ENCODE measurements around the gene KCNH4. TPM values are rescaled to one million over a fixed set of nuclear protein-coding genes. Genes with fewer than 3 reads are reported as not detected.

KCNH4 gene
- total and polyA plus RNA-seq, 2 of the 13 experiments (the other 11 are each of a cell fraction or from before 2014, with no cell fraction given) = 0.01 to 0.09 TPM

- no peak for TF ChIP-seq DR1 (CRISPR knock-in tag; IDR thresholded peaks at IDR 0.05)
- no peak for TF ChIP-seq ZNF468 (CRISPR knock-in tag; IDR thresholded peaks at IDR 0.05)
- TF ChIP-seq ZBTB43 (CRISPR knock-in tag; conservative IDR thresholded peaks at IDR 0.05) = no peak
These were observed 60.7 kb downstream of the KCNH4 start (continued) for GRCh38 chr17:42120161-42120769.

GRCh38 chr17:42119301-42119700 lies 61.6 kb downstream of the KCNH4 start:
- Histone ChIP-seq H3K9me3 (ENCODE audit: low read length) (no peaks in the 10 kb centered on the region), H3K36me3 (replicated peaks in 1 of 2; ENCODE audit: control insufficient read depth in 1 of 2, insufficient read depth in 2 of 2, low read length in 2 of 2) (peaks cover 7 to 35% of the 10 kb centered on the region in 2 experiments), H3K4me1 (ENCODE audit: insufficient read depth, low read length) (peaks cover 33% of the 10 kb centered on the region), H3K27ac (ENCODE audit: extremely low read length, insufficient read depth, low read length) (no peak overlapping the region), H4K20me1 (ENCODE audit: insufficient read depth, low read length) (no peaks in the 10 kb centered on the region), H3K9ac (ENCODE audit: insufficient read depth, low read depth, low read length) (no peak overlapping the region), H3K79me2 (ENCODE audit: insufficient read depth, low read length) (no peaks in the 10 kb centered on the region), H2AFZ (ENCODE audit: low read length) (no peak overlapping the region), H3K4me3 (replicated peaks in 1 of 3; ENCODE audit: insufficient read depth in 1 of 3, low read depth in 2 of 3, low read length in 3 of 3) (no peak overlapping the region), H3K27me3 (ENCODE audit: control insufficient read depth in 1 of 2, insufficient read depth in 2 of 2, low read length in 2 of 2) (no peaks in the 10 kb centered on the region), H3K4me2 (ENCODE audit: low read depth, low read length) (no peak overlapping the region)
- 91% methylated on average over 18 of the region's 18 CpGs for WGBS (ENCODE audit: low lambda C conversion rate)
- BruUV-seq (replicated peaks) = no TSS peak
- DNase-seq (ENCODE audit: low spot score) (no peak), FAIRE-seq (no peak), ATAC-seq (no peak)
- ChIA-PET CTCF (ENCODE audit: low intra/inter-chr PET ratio, low total read pairs) (interaction anchor here (0.8 to 1.4 kb wide), 2 partner anchors 52 to 62 kb away, joined by 3 to 5 read pairs; partner anchors contain the start of gene KCNH4), POLR2A (interaction anchor here (1.0 to 3.1 kb wide), 2 partner anchors 91 to 153 kb away, joined by 5 to 16 read pairs; partner anchors contain the start of gene CNP)
- TF ChIP-seq SMAD3 (CRISPR knock-in tag; IDR thresholded peaks at IDR 0.05) (no peak), ZNF773 (CRISPR knock-in tag; IDR thresholded peaks at IDR 0.05; ENCODE audit: borderline replicate concordance) (no peak), NRL (CRISPR knock-in tag; IDR thresholded peaks at IDR 0.05; ENCODE audit: borderline replicate concordance) (no peak), ZBTB38 (CRISPR knock-in tag; IDR thresholded peaks at IDR 0.05) (no peak), ELF1 (CRISPR knock-in tag; IDR thresholded peaks at IDR 0.05) (no peak)
- in situ Hi-C loops (cut with HindIII; ENCODE audit: extremely low pct_ligation_motif_present, low pct_unique_long_range_greater_than_20kb) (no loop called here), intact Hi-C loops (cut with micrococcal nuclease; ENCODE audit: unreplicated experiment) (no loop called here)

All from HepG2 (cell line).